ENCODE data around the gene ZBTB48.

Gene ZBTB48

GRCh38 chr1:6574025-6574620 is 5.7 kb upstream of the ZBTB48 start:
- DNase-seq, result no peak

DNA sequence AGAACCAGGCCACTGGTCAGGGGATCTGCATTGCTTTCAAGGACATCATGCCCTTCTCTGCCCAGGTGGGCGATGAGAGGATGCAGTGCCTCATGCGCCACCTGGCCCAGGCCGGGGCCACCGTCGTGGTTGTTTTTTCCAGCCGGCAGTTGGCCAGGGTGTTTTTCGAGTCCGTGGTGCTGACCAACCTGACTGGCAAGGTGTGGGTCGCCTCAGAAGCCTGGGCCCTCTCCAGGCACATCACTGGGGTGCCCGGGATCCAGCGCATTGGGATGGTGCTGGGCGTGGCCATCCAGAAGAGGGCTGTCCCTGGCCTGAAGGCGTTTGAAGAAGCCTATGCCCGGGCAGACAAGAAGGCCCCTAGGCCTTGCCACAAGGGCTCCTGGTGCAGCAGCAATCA is 5.0 kb upstream of the ZBTB48 start:
- no peak for DNase-seq

GRCh38 chr1:6577831-6578525 is 1.8 kb upstream of the ZBTB48 start:
- no peak for DNase-seq

GRCh38 chr1:6578624-6579373 is 995 bp upstream of the ZBTB48 start:
- DNase-seq, result no peak

DNA sequence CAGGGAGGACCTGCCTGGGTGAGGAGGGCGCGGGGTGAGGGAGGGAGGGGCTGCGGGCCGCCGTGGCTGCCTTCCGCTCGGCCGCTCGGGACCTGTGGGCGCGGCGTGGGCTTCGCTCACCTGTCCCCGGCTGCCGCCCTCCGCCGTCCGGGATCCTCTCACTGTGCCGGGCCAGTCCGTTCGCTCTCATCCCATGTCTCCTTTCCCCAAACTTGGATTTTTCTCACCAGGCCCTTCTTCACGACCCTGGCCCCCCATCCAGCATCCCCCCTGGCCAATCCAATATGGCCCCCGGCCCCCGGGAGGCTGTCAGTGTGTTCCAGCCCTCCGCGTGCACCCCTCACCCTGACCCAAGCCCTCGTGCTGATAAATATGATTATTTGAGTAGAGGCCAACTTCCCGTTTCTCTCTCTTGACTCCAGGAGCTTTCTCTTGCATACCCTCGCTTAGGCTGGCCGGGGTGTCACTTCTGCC is 362 bp downstream of the ZBTB48 start:
- no peak for DNase-seq

DNA sequence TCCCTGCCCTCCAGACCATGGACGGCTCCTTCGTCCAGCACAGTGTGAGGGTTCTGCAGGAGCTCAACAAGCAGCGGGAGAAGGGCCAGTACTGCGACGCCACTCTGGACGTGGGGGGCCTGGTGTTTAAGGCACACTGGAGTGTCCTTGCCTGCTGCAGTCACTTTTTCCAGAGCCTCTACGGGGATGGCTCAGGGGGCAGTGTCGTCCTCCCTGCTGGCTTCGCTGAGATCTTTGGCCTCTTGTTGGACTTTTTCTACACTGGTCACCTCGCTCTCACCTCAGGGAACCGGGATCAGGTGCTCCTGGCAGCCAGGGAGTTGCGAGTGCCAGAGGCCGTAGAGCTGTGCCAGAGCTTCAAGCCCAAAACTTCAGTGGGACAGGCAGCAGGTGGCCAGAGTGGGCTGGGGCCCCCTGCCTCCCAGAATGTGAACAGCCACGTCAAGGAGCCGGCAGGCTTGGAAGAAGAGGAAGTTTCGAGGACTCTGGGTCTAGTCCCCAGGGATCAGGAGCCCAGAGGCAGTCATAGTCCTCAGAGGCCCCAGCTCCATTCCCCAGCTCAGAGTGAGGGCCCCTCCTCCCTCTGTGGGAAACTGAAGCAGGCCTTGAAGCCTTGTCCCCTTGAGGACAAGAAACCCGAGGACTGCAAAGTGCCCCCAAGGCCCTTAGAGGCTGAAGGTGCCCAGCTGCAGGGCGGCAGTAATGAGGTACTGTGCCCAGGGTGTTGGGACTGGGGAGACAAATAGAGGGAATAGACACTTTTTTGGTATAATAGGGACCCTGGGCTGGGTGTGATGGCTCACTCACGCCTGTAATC is 1.0 kb downstream of the ZBTB48 start:
- no peak for DNase-seq

- DNase-seq, result no peak
These were observed 1.9 kb downstream of the ZBTB48 start for GRCh38 chr1:6581561-6582305.

GRCh38 chr1:6582370-6582769 is 2.6 kb downstream of the ZBTB48 start:
- DNase-seq, result no peak

DNA sequence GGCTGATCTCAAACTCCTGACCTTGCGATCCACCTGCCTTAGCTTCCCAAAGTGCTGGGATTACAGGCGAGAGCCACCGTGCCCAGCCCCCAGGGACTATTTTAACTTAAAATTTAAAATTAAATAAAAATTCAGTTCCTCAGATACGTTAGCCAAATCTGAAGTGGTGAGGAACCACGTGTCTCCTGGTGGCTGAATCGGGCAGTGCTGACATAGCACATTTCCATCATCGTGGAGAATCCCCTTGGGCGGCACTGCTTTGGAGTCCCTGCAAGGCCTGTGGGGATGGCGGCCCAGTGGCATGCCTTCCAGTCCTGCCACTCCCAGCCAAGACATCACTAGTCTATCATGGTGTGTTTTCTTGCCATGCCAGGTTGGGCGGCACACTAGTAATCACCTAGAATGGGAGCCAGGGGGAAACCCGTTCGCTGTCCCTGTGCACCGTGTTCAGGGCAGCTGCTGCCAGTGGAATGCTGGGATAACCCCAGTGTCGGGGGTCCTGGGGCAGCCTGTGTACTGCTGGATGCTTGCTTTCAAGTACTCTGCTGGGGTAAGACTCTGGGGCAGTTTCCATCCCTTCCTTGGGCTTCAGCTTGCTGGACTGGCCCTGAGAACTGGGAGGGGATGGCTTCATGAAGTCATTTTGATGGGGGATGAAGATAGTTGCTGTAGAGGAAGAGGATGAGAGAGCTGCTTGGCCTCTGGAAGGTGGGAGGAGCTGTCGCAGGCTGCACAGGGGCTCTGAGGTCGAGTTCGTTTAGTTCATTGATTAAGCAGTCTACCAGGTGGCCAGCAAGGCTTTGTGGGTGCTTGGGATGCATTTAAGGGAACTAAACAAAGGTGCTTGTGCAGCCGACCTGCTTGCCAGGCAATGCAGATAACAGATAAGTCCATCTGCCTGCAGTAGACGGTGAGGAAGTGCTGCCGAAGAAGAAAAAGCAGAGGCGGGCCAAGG is 4.6 kb downstream of the ZBTB48 start:
- DNase-seq, result no peak

- DNase-seq, result no peak
These were observed 5.4 kb downstream of the ZBTB48 start for GRCh38 chr1:6585081-6585722.

DNA sequence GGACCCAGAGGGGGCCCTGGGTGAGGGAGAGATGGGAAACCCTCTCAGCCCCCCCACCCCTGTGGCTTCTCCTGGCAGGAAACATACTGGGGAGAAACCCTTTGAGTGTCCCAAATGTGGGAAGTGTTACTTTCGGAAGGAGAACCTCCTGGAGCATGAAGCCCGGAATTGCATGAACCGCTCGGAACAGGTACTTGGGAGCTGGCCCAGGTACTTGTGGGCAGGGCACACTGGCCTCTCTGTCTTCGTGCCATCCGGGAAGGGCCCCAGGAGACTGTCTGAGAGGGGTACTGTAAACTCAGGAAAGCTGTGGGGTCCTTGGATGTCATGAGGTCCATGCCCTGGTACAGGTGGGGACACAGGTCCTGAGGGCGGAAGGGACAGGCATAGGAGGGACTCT is 6.0 kb downstream of the ZBTB48 start:
- DNase-seq, result no peak

- no peak for DNase-seq
These were observed 6.6 kb downstream of the ZBTB48 start for GRCh38 chr1:6586404-6586816.

DNA sequence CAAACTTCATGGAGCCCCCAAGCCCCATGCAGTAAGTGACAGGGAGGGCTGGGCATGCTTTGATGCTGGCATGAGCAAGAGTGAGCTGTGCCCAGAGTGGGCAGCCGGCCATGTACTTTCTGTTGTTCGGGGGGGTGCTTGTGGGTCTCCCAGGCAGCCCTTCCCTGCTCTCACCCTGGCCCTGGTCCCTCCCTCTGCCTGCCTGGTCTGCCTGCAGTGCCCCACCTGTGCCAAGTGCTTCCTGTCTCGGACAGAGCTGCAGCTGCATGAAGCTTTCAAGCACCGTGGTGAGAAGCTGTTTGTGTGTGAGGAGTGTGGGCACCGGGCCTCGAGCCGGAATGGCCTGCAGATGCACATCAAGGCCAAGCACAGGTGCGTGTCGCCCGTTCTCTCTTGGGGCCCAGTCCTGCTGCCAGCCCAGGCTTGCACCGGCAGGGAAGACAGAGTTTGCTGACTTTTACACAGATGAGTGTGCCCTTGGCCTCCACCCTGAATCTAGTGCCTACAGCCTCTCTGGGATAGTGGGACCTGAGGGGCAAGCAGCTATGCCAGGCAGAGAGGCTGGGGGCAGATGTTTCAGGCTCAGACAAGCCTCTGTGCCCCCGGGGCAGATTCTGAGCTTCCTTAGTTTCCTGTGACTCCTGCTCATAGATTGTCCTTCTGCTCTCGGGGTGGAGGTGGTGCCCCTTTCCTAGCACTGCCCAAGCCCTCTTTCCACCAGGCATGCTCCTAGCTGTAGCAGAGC is 7.6 kb downstream of the ZBTB48 start:
- no peak for DNase-seq

- DNase-seq, result no peak
These were observed 8.5 kb downstream of the ZBTB48 start for GRCh38 chr1:6588128-6588892.

- no peak for DNase-seq
These were observed 9.2 kb downstream of the ZBTB48 start for GRCh38 chr1:6588893-6589520.

GRCh38 chr1:6590046-6590445 is 10.3 kb downstream of the ZBTB48 start:
- no peak for DNase-seq

GRCh38 chr1:6591222-6591621 is 11.4 kb downstream of the ZBTB48 start:
- no peak for DNase-seq

- DNase-seq, result no peak
These were observed 11.8 kb downstream of the ZBTB48 start for GRCh38 chr1:6591644-6592043.

DNA sequence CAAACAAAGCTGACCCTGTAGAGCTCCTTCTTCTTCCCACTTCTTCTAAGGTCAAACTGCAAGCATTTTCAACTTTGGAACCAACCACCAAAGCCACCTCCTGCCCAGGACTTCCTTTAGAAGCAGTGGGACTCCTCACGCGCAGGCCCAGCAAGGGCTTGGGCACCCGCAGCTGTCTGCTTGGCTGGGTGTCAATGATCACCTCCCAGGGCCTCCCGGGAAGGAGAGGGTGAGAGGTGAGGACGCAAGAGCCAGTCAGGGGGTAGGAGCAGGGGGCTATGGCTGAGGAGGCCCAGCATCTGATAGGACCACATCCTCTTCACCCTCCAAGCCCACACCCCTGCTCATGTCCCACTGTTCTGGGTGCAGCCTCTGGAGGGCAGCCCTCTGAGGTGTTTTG is 12.6 kb downstream of the ZBTB48 start:
- no peak for DNase-seq
